A673 (cell line): ENCODE measurements around the gene ZNF384. TPM values are rescaled to one million over a fixed set of nuclear protein-coding genes. Genes with fewer than 3 reads are reported as not detected.

Source experiments
- BruUV-seq: library from RNA; stranded (reverse); fragments of 400-500 nt; replicated peaks from 2 replicates; lab custom pipeline; 2021; lab: Mats Ljungman, UMichigan
- CTCF ChIA-PET: fragments of 300-600 bp; sonication (Branson Sonifier 250); formaldehyde crosslinking; loops from one replicate; lab custom pipeline; 2022; ENCODE audit warnings: antibody characterized with exemption; lab: Charles Lee
- POLR2A ChIA-PET: fragments of 300-600 bp; sonication (Branson Sonifier 250); formaldehyde crosslinking; loops from one replicate; lab custom pipeline; 2022; ENCODE audit warnings: antibody characterized with exemption; ENCODE audit not compliant: low non-redundant PET; lab: Charles Lee
- DNase-seq: peaks from one replicate; pipeline ENCODE4 v3.0.0-alpha.2; 2015; ENCODE audit warnings: low spot score
- H3K27ac ChIP-seq: fragments of 200-600 bp; sonication (generic); 2 replicates; pipeline ENCODE4 v1.5.1; 2016; ENCODE audit warnings: mixed run types, low read depth, mild to moderate bottlenecking, mixed read lengths, antibody characterized with exemption, low read length; ENCODE audit not compliant: poor library complexity, severe bottlenecking
- H3K27me3 ChIP-seq: fragments of 200-600 bp; sonication (generic); replicated peaks from 2 replicates; pipeline ENCODE4 v1.6.1; 2017; ENCODE audit warnings: mixed run types, low read depth, mild to moderate bottlenecking, mixed read lengths, antibody characterized with exemption, low read length; ENCODE audit not compliant: insufficient read depth, poor library complexity
- H3K36me3 ChIP-seq: fragments of 200-600 bp; sonication (generic); 2 replicates; pipeline ENCODE4 v1.6.1; 2016; ENCODE audit warnings: mixed run types, mild to moderate bottlenecking, mixed read lengths, antibody characterized with exemption, low read length; ENCODE audit not compliant: insufficient read depth, poor library complexity, severe bottlenecking
- H3K4me1 ChIP-seq: fragments of 200-600 bp; sonication (generic); 2 replicates; pipeline ENCODE4 v1.6.1; 2017; ENCODE audit warnings: mixed run types, mild to moderate bottlenecking, mixed read lengths, antibody characterized with exemption, low read length; ENCODE audit not compliant: insufficient read depth, poor library complexity, severe bottlenecking
- H3K4me3 ChIP-seq: fragments of 200-600 bp; sonication (generic); 2 replicates; pipeline ENCODE4 v1.5.1; 2016; ENCODE audit warnings: low read depth, mixed run types, mild to moderate bottlenecking, mixed read lengths, low read length; ENCODE audit not compliant: poor library complexity, severe bottlenecking
- H3K9me3 ChIP-seq: fragments of 200-600 bp; sonication (generic); 2 replicates; pipeline ENCODE4 v1.6.1; 2016; ENCODE audit warnings: mixed run types, low read depth, mild to moderate bottlenecking, mixed read lengths, antibody characterized with exemption, low read length; ENCODE audit not compliant: poor library complexity, severe bottlenecking
- CTCF ChIP-seq: fragments of 300-800, 200-600 bp; sonication (generic); conservative IDR thresholded peaks from 2 replicates; pipeline ENCODE4 v1.5.1; 2017; ENCODE audit warnings: low read depth, mild to moderate bottlenecking, antibody characterized with exemption, low read length, moderate library complexity, mixed read lengths
- EZH2 ChIP-seq: fragments of 200-600 bp; sonication (generic); IDR thresholded peaks from 2 replicates; pipeline ENCODE4 v1.6.1; 2017; ENCODE audit warnings: borderline replicate concordance, low read depth, mild to moderate bottlenecking, mixed read lengths, antibody characterized with exemption, low read length; ENCODE audit not compliant: poor library complexity, severe bottlenecking
- intact Hi-C: fragments of 100-400 bp; cut with micrococcal nuclease; formaldehyde crosslinking; loops from one replicate; pipeline ENCODE4 v1.10.0; 2022; ENCODE audit not compliant: unreplicated experiment
- total RNA-seq: library from RNA; stranded (reverse); gene quantifications from 2 replicates; pipeline ENCODE4 v1.2.3, GENCODE V29; 2021

Gene ZNF384
- total RNA-seq, 1 experiment from 2014 or later = 92.5 TPM

DNA sequence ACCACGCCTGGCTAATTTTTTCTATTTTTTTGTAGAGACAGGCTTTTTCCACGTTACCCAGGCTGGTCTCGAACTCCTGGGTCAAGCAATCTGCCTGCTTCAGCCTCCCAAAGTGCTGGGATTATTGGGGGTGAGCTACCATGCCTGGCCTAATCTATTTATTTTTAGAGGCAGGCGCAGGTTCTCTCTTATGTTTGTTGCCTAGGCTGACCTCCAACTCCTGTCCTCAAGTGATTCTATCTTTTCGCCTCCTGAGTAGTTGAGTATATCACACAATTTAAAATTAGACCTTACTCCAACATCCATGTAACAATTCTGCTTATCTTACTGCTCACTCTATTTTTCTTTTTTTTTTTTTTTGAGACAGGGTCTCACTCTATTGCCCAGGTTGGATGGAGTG is 35.2 kb downstream of the ZNF384 start:
- intact Hi-C loops = no loop called here
- POLR2A ChIA-PET = no interaction called here

DNA sequence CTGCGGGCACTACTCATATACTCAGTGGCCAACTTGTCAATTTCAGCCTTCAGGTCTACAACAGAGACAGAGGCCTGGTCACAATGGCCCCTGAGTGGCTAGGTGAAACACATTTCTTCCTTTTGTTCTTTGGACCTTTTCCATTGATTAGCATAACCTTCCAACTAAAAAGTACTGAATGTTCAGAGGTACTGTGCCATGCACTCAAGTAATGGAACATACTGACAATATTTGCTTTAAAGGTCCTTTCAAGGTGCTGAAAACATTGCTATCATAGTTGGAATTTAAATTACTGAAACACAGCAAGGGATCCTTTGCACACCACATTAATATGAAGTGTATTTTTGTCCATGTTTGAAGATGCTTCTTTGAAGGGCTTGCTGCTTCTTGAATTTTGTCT is 35.8 kb downstream of the ZNF384 start:
- Histone ChIP-seq H3K36me3 (peaks cover 27% of the 10 kb centered on the region), H3K27me3 (no peaks in the 10 kb centered on the region), H3K27ac (no peak overlapping the region), H3K9me3 (no peaks in the 10 kb centered on the region), H3K4me1 (no peaks in the 10 kb centered on the region), H3K4me3 (no peak overlapping the region)
- DNase-seq = no peak
- intact Hi-C loops = no loop called here
- ChIA-PET CTCF (no interaction called here), POLR2A (no interaction called here)
- TF ChIP-seq CTCF = no peak
- TF ChIP-seq EZH2 = no peak
- BruUV-seq = no TSS peak

More for the DNA sequence above, 35.2 kb downstream of the ZNF384 start:
- Histone ChIP-seq H3K4me1 (no peaks in the 10 kb centered on the region), H3K4me3 (no peak overlapping the region), H3K36me3 (peaks cover 27% of the 10 kb centered on the region), H3K27me3 (no peaks in the 10 kb centered on the region), H3K27ac (no peak overlapping the region), H3K9me3 (no peaks in the 10 kb centered on the region)
- TF ChIP-seq CTCF (no peak), EZH2 (no peak)
- CTCF ChIA-PET = interaction anchor here (0.7 kb wide), 1 partner anchor 9 kb away, joined by 5 read pairs; no protein-coding TSS in a partner anchor
- DNase-seq = no peak
- no TSS peak for BruUV-seq

DNA sequence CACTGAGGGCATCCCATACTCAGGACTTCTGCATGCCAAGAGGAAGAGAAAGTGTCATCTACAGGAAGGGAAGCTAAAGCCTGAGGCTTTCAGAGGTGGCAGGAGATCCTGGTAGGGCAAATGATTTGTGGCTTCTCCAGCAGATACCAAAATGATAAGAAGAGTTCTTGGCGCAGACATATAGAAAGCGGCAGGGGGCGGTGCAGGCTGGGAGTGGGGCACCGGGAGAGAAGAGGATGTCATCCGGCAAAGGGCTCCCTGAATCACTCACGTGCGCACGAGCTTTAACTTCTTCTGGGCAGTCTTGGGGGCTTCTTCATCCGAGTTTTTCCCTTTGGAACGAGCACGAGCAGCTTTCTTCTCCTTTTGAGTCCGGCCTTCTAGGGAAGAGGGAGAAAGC is 36.8 kb downstream of the ZNF384 start:
- intact Hi-C loops = no loop called here
- Histone ChIP-seq H3K36me3 (peaks cover 31% of the 10 kb centered on the region), H3K27me3 (no peaks in the 10 kb centered on the region), H3K4me1 (no peaks in the 10 kb centered on the region), H3K4me3 (no peak overlapping the region), H3K9me3 (no peaks in the 10 kb centered on the region), H3K27ac (no peak overlapping the region)
- POLR2A ChIA-PET = interaction anchor here (0.6 kb wide), 1 partner anchor 12 kb away, joined by 10 read pairs; no protein-coding TSS in a partner anchor
- CTCF ChIA-PET = no interaction called here
- no peak for TF ChIP-seq EZH2
- no peak for TF ChIP-seq CTCF
- BruUV-seq = no TSS peak
- DNase-seq = no peak
